GM23248 (cell line): ENCODE measurements around the gene FCHO1.

Experiments
- EZH2 ChIP-seq: fragments of 200-600 bp; sonication (generic); IDR thresholded peaks from 2 replicates; pipeline ENCODE4 v1.6.1; 2018; ENCODE audit warnings: antibody characterized with exemption, mild to moderate bottlenecking; ENCODE audit not compliant: insufficient read depth, poor library complexity, severe bottlenecking
- EZH2phosphoT487 ChIP-seq: fragments of 200-600 bp; sonication (generic); IDR thresholded peaks from 2 replicates; pipeline ENCODE4 v1.6.1; 2018; ENCODE audit warnings: antibody characterized with exemption, moderate library complexity, mild to moderate bottlenecking, low read depth; ENCODE audit not compliant: insufficient read depth

DNA sequence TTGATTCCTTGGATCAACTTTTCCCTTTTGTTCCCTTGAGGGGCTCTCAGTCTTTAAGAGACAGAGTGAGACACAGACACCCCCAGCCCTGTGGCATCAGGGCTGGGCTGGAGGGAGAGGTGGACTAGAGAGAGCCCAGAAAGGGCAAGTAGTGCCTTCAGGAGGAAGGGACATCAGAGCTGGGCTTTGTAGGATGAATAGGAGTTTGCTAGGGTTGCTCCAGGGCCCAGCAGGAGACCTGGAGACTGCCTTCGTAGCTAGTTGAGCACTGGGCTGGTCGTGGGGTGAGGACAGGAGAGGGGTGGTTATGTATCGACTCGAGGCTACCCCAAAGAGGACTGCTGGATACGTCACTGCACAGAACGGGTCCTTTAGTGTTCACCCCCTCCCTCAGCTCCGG lies 26.6 kb upstream of the FCHO1 start:
- TF ChIP-seq EZH2 (no peak), EZH2phosphoT487 (no peak)
